Esophagus muscularis mucosa (tissue), 3 donors: ENCODE data around the gene GRP.

Experiments
- EP300 ChIP-seq: sonication (generic); formaldehyde crosslinking; IDR thresholded peaks from one replicate; pipeline ENCODE4 v1.6.1; 2017; ENCODE audit warnings: antibody characterized with exemption
- TF ChIP-seq, protein P1 (sequence below), 3 experiments: fragments of 200-600 bp in 2 of 3; fragments of 450-650 bp in 1 of 3; sonication (generic) in 2 of 3; IDR thresholded peaks; one replicate each; pipeline ENCODE4 v1.5.1; 2017 to 2019; ENCODE audit warnings: antibody characterized with exemption in 3 of 3, mild to moderate bottlenecking in 2 of 3, moderate library complexity in 1 of 3

GRCh38 chr18:59268127-59268720 lies 48.3 kb downstream of the GRP start:
- TF ChIP-seq, protein P1, sequence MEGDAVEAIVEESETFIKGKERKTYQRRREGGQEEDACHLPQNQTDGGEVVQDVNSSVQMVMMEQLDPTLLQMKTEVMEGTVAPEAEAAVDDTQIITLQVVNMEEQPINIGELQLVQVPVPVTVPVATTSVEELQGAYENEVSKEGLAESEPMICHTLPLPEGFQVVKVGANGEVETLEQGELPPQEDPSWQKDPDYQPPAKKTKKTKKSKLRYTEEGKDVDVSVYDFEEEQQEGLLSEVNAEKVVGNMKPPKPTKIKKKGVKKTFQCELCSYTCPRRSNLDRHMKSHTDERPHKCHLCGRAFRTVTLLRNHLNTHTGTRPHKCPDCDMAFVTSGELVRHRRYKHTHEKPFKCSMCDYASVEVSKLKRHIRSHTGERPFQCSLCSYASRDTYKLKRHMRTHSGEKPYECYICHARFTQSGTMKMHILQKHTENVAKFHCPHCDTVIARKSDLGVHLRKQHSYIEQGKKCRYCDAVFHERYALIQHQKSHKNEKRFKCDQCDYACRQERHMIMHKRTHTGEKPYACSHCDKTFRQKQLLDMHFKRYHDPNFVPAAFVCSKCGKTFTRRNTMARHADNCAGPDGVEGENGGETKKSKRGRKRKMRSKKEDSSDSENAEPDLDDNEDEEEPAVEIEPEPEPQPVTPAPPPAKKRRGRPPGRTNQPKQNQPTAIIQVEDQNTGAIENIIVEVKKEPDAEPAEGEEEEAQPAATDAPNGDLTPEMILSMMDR (IDR thresholded peaks at IDR 0.05) = no peak
- TF ChIP-seq EP300 = no peak
